ENCODE data around the gene TOM1. TPM values are rescaled to one million over a fixed set of nuclear protein-coding genes. Genes with fewer than 3 reads are reported as not detected.

The TOM1 gene
- total RNA-seq, 2 experiments from 2014 or later, result 16.2 to 20.0 TPM

DNA sequence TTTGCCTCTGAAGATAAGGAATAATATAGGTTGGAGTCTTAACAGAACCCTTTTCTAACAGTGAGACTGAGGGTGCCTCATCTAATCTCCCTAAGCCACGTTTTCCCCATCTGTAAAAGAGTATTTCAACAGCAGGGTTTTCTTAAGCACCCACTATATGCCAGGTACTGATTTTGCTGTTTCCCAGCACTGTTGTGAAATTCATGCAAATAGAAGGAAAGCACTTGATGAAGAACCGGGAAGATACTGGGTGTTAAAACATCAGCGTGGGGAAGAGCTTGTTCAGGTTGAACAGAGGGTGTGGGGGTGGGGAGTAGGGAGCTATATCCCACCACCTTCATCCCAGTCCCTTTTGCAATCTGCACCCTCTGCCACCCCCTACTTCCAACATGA lies 84.0 kb downstream of the TOM1 start:
- ChIA-PET POLR2A (no interaction called here), CTCF (interaction anchor here (0.7 to 0.9 kb wide), 2 partner anchors 15 to 290 kb away, joined by 3 read pairs; no protein-coding TSS in a partner anchor)
- DNase-seq, result no peak
- no peaks in the 10 kb centered on the region for H3K9me3 Mint-ChIP-seq
- peaks cover 32% of the 10 kb centered on the region for H3K27me3 Mint-ChIP-seq
- intact Hi-C loops (cut with micrococcal nuclease), result loop anchor here (2.0 kb wide), 1 partner anchor 19 kb away; no protein-coding TSS in a partner anchor
- H3K27ac Mint-ChIP-seq, result no peak overlapping the region
- H3K4me1 Mint-ChIP-seq (ENCODE audit: low read depth), result peaks cover 5% of the 10 kb centered on the region
- ATAC-seq, result no peak
- H3K4me3 Mint-ChIP-seq, result no peak overlapping the region
- TF ChIP-seq, protein P1, sequence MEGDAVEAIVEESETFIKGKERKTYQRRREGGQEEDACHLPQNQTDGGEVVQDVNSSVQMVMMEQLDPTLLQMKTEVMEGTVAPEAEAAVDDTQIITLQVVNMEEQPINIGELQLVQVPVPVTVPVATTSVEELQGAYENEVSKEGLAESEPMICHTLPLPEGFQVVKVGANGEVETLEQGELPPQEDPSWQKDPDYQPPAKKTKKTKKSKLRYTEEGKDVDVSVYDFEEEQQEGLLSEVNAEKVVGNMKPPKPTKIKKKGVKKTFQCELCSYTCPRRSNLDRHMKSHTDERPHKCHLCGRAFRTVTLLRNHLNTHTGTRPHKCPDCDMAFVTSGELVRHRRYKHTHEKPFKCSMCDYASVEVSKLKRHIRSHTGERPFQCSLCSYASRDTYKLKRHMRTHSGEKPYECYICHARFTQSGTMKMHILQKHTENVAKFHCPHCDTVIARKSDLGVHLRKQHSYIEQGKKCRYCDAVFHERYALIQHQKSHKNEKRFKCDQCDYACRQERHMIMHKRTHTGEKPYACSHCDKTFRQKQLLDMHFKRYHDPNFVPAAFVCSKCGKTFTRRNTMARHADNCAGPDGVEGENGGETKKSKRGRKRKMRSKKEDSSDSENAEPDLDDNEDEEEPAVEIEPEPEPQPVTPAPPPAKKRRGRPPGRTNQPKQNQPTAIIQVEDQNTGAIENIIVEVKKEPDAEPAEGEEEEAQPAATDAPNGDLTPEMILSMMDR (IDR thresholded peaks at IDR 0.05), result no peak
- no peaks in the 10 kb centered on the region for H3K36me3 Mint-ChIP-seq (ENCODE audit: low read depth)

DNA sequence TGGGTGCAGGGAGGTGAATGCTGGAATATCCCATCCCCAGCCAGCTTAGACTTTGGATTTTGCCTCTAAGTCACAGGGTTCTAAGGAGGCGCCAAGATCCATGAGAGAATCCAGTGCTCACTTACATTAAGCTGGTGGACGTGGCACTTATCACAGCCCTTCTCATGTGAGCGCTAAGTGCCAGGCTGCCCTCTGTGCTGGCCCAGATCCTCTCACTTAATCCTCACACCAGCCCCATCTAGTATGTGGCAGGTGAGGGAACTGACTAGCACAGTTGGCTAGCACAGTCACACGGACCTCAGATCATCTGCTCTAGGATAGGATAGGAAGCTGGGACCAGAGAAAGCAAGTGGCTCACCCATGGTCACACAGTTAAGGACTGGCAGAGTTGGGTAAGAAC lies 84.8 kb downstream of the TOM1 start:
- H3K27me3 Mint-ChIP-seq, result peaks cover 36% of the 10 kb centered on the region
- TF ChIP-seq, protein P1 (IDR thresholded peaks at IDR 0.05), result no peak

DNA sequence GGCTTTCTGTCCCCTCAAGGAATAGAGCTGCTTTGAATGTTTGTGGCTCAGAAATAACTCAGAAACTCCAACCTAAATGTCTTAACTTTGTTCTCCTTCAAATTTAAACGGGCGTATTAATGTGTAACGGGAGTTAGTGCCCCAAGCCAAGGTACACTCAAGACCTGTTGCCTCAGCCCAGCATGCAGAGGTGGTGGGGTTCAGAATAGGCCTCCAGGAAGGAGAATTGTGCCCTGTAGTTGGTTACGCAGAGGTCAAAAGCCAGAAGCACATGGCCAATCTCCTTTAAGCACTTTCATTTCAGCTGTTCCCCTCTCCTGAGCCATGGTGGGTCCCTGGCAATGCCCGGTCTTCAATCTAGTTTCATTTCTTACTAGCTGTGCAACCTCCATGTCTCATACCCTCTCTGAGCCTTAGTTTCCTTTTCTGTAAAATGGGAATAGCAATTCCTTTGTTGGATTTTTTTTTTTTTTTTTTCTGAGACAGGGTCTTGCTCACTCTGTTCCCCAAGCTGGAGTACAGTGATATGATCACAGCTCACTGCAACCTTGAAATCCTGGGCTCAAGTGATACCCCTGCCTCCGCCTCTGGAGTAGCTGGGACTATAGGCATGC lies 85.4 kb downstream of the TOM1 start:
- intact Hi-C loops (cut with micrococcal nuclease), result loop anchor here (2.0 kb wide), 1 partner anchor 20 kb away; no protein-coding TSS in a partner anchor
- Mint-ChIP-seq H3K9me3 (no peaks in the 10 kb centered on the region), H3K27me3 (peaks cover 35% of the 10 kb centered on the region), H3K27ac (no peak overlapping the region), H3K4me3 (no peak overlapping the region), H3K4me1 (ENCODE audit: low read depth) (peaks cover 5% of the 10 kb centered on the region), H3K36me3 (ENCODE audit: low read depth) (no peaks in the 10 kb centered on the region)
- POLR2A ChIA-PET, result interaction anchor here (0.8 kb wide), 2 partner anchors 13 to 41 kb away, joined by 3 to 4 read pairs; no protein-coding TSS in a partner anchor
- no peak for ATAC-seq
- no peak for DNase-seq
- CTCF ChIA-PET, result no interaction called here
- TF ChIP-seq, protein P1 (IDR thresholded peaks at IDR 0.05), result no peak

More for the DNA sequence above, 84.8 kb downstream of the TOM1 start:
- Mint-ChIP-seq H3K9me3 (no peaks in the 10 kb centered on the region), H3K36me3 (ENCODE audit: low read depth) (no peaks in the 10 kb centered on the region), H3K4me3 (no peak overlapping the region), H3K4me1 (ENCODE audit: low read depth) (peaks cover 5% of the 10 kb centered on the region), H3K27ac (no peak overlapping the region)
- ChIA-PET CTCF (no interaction called here), POLR2A (interaction anchor here (0.8 kb wide), 2 partner anchors 12 to 40 kb away, joined by 3 to 4 read pairs; no protein-coding TSS in a partner anchor)
- no peak for ATAC-seq
- intact Hi-C loops (cut with micrococcal nuclease), result loop anchor here (2.0 kb wide), 1 partner anchor 20 kb away; no protein-coding TSS in a partner anchor
- no peak for DNase-seq

DNA sequence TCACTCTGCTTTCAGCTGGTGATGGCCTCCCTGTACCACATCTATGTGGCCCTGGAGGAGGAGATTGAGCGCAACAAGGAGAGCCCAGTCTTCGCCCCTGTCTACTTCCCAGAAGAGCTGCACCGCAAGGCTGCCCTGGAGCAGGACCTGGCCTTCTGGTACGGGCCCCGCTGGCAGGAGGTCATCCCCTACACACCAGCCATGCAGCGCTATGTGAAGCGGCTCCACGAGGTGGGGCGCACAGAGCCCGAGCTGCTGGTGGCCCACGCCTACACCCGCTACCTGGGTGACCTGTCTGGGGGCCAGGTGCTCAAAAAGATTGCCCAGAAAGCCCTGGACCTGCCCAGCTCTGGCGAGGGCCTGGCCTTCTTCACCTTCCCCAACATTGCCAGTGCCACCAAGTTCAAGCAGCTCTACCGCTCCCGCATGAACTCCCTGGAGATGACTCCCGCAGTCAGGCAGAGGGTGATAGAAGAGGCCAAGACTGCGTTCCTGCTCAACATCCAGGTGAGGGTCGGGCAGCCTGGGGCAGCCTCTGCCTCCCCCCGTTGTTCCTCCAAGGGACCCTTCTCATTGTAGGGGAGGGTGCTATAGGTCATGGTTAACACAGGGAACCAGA lies 87.1 kb downstream of the TOM1 start:
- Mint-ChIP-seq H3K36me3 (ENCODE audit: low read depth) (no peaks in the 10 kb centered on the region), H3K4me3 (no peak overlapping the region), H3K4me1 (ENCODE audit: low read depth) (no peaks in the 10 kb centered on the region), H3K9me3 (no peaks in the 10 kb centered on the region), H3K27me3 (peaks cover 24% of the 10 kb centered on the region), H3K27ac (no peak overlapping the region)
- TF ChIP-seq, protein P1 (IDR thresholded peaks at IDR 0.05), result no peak
- DNase-seq (no peak), ATAC-seq (no peak)
- ChIA-PET CTCF (no interaction called here), POLR2A (no interaction called here)
- intact Hi-C loops (cut with micrococcal nuclease), result no loop called here

DNA sequence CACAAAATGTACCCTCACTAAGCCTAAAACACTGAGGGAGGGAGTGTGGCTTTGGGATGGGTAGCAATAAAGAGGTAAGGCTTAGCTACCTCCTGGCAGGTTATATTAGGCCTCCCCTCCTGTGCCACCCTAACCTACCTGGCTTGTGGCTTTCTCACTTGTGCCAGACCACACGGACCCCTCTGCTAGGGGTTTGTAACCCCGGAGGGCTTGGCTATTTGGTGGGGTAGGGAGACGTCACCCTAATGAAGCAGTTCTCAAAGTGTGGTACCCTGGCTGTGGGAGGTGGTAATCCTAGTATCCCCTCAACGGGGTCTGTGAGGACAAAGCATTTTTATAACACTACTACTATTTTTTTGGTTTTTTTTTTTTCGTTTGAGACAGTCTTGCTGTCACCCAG lies 91.2 kb downstream of the TOM1 start:
- TF ChIP-seq, protein P1 (IDR thresholded peaks at IDR 0.05), result no peak
- Mint-ChIP-seq H3K36me3 (ENCODE audit: low read depth) (no peaks in the 10 kb centered on the region), H3K9me3 (no peaks in the 10 kb centered on the region), H3K4me3 (no peak overlapping the region), H3K27me3 (peaks cover 6% of the 10 kb centered on the region), H3K4me1 (ENCODE audit: low read depth) (peaks cover 3% of the 10 kb centered on the region), H3K27ac (no peak overlapping the region)
- no peak for ATAC-seq
- intact Hi-C loops (cut with micrococcal nuclease), result no loop called here
- ChIA-PET CTCF (interaction anchor here (1.1 kb wide), 1 partner anchor 11 kb away, joined by 3 read pairs; no protein-coding TSS in a partner anchor), POLR2A (interaction anchor here (0.7 to 2.6 kb wide), 4 partner anchors 9 to 63 kb away, joined by 3 to 6 read pairs (median 4); partner anchors contain the start of gene MCM5)
- DNase-seq, result no peak

All from activated CD8-positive, alpha-beta T cell treated with anti-CD3 and anti-CD28 coated beads for 36 hours (primary cell).